Inflammatory macrophage treated with lipopolysaccharide for 4 hours (primary cell): ENCODE results near the gene SAFB2.
A peak's percentile ranks its signal among the peaks of the same experiment; 100 is the strongest.

Experiments used
- DNase-seq: peaks from one replicate; pipeline ENCODE4 v3.0.0-alpha.2; 2020

SAFB2 gene

GRCh38 chr19:5578097-5578846 lies 44.3 kb downstream of the SAFB2 start:
- peak; percentile 35 for DNase-seq

- DNase-seq = no peak
These were observed 47.0 kb downstream of the SAFB2 start for GRCh38 chr19:5575590-5575989.

- no peak for DNase-seq
These were observed 49.9 kb downstream of the SAFB2 start for GRCh38 chr19:5572556-5573286.

- no peak for DNase-seq
These were observed 50.8 kb downstream of the SAFB2 start for GRCh38 chr19:5571777-5572176.

- DNase-seq = no peak
These were observed 54.6 kb downstream of the SAFB2 start for GRCh38 chr19:5567970-5568407.

- no peak for DNase-seq
These were observed 55.1 kb downstream of the SAFB2 start, which contains the start of gene TINCR for GRCh38 chr19:5567360-5567969. Gene TINCR (minus strand): TSS chr19:5567953.

- DNase-seq = no peak
These were observed 57.6 kb downstream of the SAFB2 start for GRCh38 chr19:5564930-5565329.

GRCh38 chr19:5563935-5564612 lies 58.5 kb downstream of the SAFB2 start:
- peak; percentile 22 for DNase-seq

GRCh38 chr19:5563008-5563431 lies 59.6 kb downstream of the SAFB2 start:
- DNase-seq = no peak

GRCh38 chr19:5562280-5562679 lies 60.3 kb downstream of the SAFB2 start:
- DNase-seq = no peak

- DNase-seq = no peak
These were observed 61.0 kb downstream of the SAFB2 start for GRCh38 chr19:5561559-5561958.

- no peak for DNase-seq
These were observed 62.4 kb downstream of the SAFB2 start for GRCh38 chr19:5560156-5560555.

GRCh38 chr19:5559804-5560133 lies 62.8 kb downstream of the SAFB2 start:
- no peak for DNase-seq

- no peak for DNase-seq
These were observed 64.4 kb downstream of the SAFB2 start for GRCh38 chr19:5558101-5558621.

GRCh38 chr19:5557691-5558090 lies 64.9 kb downstream of the SAFB2 start:
- DNase-seq = no peak

GRCh38 chr19:5554828-5555227 lies 67.7 kb downstream of the SAFB2 start:
- DNase-seq = no peak

GRCh38 chr19:5553892-5554291 lies 68.7 kb downstream of the SAFB2 start:
- no peak for DNase-seq

GRCh38 chr19:5547881-5548280 lies 74.7 kb downstream of the SAFB2 start:
- DNase-seq = peak; percentile 10

GRCh38 chr19:5545984-5546383 lies 76.6 kb downstream of the SAFB2 start:
- DNase-seq = no peak

- DNase-seq = no peak
These were observed 77.5 kb downstream of the SAFB2 start for GRCh38 chr19:5545051-5545450.

- no peak for DNase-seq
These were observed 79.9 kb downstream of the SAFB2 start for GRCh38 chr19:5542665-5543064.

- DNase-seq = no peak
These were observed 81.1 kb downstream of the SAFB2 start for GRCh38 chr19:5541456-5541855.

- DNase-seq = no peak
These were observed 82.4 kb downstream of the SAFB2 start for GRCh38 chr19:5540208-5540607.
